ENCODE data around the gene MAGI1.
"Not testable (repeated sequence)": the region's sequence is repeated elsewhere in the genome, so short reads cannot be mapped to it uniquely, and the experiment has no call there.

MAGI1 gene

DNA sequence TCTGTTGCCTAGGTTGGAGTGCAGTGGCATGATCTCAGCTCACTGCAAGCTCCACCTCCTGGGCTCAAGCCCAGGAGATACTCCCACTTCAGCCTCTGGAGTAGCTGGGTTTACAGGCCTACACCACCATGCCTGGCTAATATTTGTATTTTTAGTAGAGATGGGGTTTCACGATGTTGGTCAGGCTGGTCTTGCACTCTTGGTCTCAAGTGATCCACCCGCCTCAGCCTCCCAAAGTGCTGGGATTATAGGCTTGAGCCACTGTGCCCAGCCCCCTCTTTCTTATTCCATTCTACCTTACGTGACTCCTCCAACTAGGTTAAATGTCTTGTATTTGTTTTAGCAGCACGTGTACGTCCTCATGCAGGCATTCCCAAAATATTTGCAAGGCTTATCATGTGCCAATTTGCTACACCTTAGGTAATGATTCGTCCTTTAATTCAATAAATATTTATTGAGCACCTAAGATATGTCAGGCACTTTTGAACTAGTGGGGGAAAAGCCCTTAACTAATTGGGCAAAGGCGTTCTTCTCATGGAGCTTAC, 14.9 kb upstream of the MAGI1 start:
- H3K4me3 ChIP-seq (ENCODE audit: low read length), result no peak overlapping the region
- TF ChIP-seq, protein P1, sequence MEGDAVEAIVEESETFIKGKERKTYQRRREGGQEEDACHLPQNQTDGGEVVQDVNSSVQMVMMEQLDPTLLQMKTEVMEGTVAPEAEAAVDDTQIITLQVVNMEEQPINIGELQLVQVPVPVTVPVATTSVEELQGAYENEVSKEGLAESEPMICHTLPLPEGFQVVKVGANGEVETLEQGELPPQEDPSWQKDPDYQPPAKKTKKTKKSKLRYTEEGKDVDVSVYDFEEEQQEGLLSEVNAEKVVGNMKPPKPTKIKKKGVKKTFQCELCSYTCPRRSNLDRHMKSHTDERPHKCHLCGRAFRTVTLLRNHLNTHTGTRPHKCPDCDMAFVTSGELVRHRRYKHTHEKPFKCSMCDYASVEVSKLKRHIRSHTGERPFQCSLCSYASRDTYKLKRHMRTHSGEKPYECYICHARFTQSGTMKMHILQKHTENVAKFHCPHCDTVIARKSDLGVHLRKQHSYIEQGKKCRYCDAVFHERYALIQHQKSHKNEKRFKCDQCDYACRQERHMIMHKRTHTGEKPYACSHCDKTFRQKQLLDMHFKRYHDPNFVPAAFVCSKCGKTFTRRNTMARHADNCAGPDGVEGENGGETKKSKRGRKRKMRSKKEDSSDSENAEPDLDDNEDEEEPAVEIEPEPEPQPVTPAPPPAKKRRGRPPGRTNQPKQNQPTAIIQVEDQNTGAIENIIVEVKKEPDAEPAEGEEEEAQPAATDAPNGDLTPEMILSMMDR (conservative IDR thresholded peaks at IDR 0.05; ENCODE audit: low read depth, low read length), result no peak
- no peak for DNase-seq (ENCODE audit: low read depth)

DNA sequence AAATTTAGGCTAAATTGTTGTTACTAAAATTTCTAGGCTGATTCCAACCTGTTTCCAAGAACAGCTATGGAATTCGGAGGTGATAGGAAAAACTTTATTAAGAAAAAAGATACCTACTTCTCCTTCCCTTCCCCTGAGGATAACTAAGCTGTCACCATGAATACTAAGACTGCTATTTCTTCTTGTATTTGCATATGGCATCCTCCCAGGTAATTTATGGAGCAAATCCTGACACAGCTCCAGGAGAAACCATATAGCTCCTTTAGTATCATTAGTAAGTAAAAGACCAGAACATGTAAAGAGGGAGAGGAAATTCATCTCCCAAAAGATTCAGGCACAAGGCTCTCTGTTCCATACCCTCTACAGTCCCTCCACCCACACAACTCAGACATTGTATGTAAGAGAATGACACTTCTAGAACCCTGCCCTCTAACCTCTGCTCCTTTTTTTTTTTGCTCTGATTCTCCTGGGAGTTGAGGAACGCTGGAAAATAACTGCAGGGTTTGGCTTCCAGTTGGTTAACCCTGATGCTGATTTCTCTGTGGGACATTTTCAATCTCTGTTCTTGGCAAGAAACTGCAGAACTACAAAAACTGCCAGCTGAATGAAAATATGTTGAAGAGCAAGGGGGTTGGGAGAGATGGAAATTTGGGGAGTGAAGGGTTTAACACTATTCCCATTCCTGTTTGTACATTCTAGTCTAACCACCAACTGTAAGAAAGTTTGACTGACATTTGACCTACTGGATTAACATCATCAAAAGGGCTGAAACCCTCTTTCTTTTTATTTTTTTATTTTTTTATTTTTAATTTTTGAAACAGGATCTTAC, 14.2 kb upstream of the MAGI1 start:
- H3K4me3 ChIP-seq (ENCODE audit: low read length), result no peak overlapping the region
- DNase-seq (ENCODE audit: low read depth), result no peak
- TF ChIP-seq, protein P1 (conservative IDR thresholded peaks at IDR 0.05; ENCODE audit: low read depth, low read length), result no peak

DNA sequence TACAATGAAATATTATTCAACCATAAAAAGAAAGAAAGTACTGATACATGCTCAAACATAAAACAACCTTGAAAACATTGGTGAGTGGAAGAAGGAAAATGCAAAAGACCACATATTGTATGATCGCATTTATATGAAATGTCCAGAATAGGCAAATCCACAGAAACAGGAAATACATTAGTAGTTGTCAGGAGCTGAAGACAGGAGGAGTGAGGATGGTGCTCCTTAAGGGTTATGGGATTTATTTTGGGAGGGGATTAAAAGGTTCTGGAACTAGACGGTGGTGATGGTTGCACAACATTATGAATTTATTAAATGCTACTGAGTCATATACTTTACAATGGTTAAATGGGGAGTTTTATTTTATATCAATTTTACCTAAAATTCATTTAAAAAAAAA, 12.1 kb upstream of the MAGI1 start:
- DNase-seq (ENCODE audit: low read depth), result no peak
- TF ChIP-seq, protein P1 (conservative IDR thresholded peaks at IDR 0.05; ENCODE audit: low read depth, low read length), result no peak
- H3K4me3 ChIP-seq (ENCODE audit: low read length), result no peak overlapping the region

DNA sequence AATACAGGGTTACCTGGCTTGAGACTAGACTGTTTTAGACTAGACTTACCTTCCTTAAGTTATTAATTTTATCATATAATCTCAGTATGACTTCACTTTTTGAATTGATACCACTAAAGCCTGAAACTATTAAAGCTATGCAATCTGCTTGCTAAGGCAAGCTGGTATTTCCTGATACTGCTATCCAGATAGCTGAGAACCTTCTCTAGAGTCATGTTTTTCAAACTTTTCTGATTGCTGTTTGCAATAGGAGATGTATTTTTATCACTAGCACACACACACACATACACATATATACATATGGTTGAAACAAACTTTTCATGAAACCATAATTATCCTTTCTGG, 9.3 kb upstream of the MAGI1 start:
- DNase-seq (ENCODE audit: low read depth), result no peak
- TF ChIP-seq, protein P1 (conservative IDR thresholded peaks at IDR 0.05; ENCODE audit: low read depth, low read length), result no peak
- no peak overlapping the region for H3K4me3 ChIP-seq (ENCODE audit: low read length)

DNA sequence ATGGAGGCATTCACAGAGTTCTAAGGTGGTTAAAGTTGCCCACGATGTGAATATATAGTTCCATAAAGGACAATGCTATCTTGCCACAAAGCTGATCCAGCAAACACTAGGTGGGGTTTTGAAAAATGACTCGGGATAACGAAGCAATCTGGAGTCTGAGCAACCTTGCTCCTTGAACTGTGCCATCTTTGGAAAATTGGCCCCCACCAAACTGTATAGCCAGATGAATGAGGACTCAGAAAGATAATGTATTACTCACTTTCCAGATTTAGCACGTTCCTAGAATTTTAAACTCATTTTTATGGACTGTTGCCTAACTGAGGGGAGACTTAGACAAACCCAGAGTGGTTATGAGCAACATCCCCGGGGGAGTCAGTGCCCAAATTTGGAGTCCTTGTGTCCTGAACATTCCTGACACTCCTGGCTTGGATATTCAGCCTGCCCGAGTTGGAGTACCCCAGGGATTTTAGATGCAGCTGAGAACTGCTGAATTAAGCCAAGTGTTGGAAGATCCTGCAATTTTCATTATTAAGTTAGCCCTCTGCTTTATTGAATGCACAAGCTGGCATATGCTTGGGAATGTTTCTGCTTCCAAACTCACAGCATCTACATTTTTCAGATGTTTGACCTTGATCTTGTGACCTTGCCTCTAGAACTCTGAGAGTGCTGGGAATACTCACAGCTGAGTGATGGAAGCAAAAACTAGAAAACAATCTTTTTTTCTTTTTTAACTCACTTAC, 8.8 kb upstream of the MAGI1 start:
- H3K4me3 ChIP-seq (ENCODE audit: low read length), result no peak overlapping the region
- DNase-seq (ENCODE audit: low read depth), result no peak
- TF ChIP-seq, protein P1 (conservative IDR thresholded peaks at IDR 0.05; ENCODE audit: low read depth, low read length), result peak; percentile 16

DNA sequence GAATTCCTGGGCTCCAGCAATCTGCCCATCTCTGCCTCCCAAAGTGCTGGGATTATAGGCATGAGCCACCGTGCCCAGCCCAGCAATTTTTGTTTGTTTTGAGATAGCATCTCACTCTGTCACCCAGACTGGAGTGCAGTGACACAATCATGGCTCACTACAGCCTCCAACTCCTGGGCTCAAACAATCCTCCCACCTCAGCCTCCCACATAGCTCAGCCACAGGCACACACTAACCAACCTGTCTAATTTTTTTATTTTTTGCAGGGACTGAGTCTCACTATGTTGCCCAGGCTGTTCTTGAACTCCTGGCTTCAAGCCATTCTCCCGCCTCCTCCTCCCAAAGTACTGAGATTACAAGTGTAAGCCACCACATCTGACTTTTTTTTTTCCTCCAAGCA, 7.6 kb upstream of the MAGI1 start:
- not testable (repeated sequence) for DNase-seq (ENCODE audit: low read depth); H3K4me3 ChIP-seq (ENCODE audit: low read length)

DNA sequence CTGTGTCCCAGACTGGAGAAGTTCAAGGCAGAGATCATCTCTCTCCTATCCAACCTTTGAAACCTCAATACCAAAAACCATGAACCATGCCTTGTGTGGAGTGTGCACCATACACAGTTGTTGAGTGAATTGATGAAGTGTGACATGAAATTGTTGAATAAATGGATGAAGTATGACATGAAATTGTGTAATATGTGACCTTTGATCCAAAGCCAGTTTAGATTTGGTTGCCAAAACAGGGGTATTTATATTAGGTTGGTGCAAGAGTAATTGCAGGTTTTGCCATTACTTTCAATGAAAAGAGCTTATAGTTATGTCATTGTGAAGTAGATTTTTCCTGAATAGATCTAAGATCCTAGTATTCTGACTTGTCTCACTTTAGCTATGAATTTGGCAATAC, 3.1 kb upstream of the MAGI1 start:
- no peak for DNase-seq (ENCODE audit: low read depth)
- H3K4me3 ChIP-seq (ENCODE audit: low read length), result no peak overlapping the region
- TF ChIP-seq, protein P1 (conservative IDR thresholded peaks at IDR 0.05; ENCODE audit: low read depth, low read length), result no peak
